SKM-1 (cell line): Measurements from ENCODE around the gene STIP1.

Experiments used
- DNase-seq: peaks from one replicate; lab custom pipeline; 2025; ENCODE audit not compliant: unreplicated experiment; lab: John Stamatoyannopoulos, UW

The STIP1 gene

DNA sequence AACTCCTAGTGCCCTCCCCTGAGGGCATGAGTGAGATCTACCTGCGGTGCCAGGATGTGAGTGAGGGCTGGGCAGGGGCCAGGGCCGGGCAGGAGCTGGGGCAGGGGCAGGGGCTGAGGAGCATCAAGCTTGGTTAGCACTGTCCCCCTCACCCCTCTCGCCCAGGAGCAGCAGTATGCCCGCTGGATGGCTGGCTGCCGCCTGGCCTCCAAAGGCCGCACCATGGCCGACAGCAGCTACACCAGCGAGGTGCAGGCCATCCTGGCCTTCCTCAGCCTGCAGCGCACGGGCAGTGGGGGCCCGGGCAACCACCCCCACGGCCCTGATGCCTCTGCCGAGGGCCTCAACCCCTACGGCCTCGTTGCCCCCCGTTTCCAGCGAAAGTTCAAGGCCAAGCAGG, 34.3 kb downstream of the STIP1 start:
- no peak for DNase-seq

DNA sequence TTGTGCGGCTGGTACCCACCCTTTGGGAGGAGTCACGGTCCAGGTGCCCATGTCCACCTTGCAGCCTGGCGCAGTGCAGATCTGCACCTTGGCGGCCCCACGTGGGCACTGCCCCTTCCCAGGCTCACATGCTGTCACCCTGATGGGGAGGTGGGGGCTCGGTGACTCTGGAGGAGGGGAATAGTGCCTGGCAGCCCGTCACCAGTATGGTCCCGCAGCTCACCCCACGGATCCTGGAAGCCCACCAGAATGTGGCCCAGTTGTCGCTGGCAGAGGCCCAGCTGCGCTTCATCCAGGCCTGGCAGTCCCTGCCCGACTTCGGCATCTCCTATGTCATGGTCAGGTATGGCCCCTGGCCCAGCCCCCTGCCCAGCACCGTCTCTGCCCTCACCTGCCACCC, 34.8 kb downstream of the STIP1 start:
- DNase-seq = no peak

DNA sequence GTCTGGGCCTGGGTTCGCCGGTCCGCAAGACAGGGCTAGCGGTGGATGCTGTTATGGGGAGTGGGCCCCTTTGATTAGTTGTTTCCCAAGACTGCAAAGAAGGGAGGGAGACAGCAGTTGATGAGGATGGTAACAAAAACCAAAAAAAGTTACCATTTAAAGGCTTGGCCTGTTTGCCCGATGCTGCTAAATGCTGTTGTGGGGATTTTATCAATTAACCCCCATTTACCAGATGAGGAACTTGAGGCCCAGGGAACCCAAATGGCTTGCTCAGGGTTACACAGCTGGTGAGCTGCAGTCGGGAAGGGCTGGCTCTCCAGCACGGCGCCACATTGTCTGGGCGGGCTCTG, 36.7 kb downstream of the STIP1 start:
- DNase-seq = no peak

DNA sequence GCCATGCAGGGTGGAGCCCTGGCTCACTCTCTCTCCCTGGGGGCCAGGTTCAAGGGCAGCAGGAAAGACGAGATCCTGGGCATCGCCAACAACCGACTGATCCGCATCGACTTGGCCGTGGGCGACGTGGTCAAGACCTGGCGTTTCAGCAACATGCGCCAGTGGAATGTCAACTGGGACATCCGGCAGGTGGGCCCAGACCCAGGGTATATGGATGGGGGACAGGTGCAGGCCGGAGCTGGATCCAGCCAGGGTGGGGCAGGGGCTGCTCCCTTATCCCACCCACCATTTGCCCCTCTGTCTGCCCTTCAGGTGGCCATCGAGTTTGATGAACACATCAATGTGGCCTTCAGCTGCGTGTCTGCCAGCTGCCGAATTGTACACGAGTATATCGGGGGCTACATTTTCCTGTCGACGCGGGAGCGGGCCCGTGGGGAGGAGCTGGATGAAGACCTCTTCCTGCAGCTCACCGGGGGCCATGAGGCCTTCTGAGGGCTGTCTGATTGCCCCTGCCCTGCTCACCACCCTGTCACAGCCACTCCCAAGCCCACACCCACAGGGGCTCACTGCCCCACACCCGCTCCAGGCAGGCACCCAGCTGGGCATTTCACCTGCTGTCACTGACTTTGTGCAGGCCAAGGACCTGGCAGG, 37.2 kb downstream of the STIP1 start:
- no peak for DNase-seq

DNA sequence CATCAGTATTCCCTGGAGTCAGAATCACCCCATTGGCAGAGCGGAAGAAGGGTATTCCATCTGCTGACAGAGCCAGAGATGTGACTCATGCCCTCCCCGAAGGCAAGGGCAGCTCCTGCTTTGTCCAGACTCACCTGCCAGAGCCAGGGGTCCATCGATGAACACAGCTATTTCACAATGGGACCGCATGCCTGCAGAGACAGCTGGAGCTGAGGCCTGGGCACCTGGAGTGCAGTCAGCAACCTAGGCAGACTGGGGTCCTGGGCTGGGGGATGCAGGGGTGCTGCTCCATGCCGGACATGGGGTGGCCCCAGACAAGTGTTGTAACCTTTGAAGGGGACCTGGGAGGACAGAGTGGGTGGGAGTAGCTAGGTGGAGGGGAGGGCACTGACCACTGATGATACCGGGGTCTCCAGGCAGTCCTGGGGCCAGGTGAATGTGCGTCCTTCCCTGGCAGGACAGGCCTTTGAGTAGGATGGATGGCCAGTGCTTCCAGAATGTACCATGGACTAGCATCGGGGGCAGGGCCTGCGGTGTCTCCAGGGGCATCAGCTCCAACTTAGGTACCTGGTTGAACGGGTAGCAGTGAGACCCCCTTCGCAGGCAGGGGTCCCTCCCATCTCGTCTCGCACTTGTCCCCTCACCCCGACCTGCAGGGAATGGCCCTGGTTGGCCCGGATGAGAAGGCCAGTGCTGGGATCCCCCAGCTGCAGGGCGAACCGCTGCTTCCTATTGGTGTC, 38.4 kb downstream of the STIP1 start:
- DNase-seq = no peak

DNA sequence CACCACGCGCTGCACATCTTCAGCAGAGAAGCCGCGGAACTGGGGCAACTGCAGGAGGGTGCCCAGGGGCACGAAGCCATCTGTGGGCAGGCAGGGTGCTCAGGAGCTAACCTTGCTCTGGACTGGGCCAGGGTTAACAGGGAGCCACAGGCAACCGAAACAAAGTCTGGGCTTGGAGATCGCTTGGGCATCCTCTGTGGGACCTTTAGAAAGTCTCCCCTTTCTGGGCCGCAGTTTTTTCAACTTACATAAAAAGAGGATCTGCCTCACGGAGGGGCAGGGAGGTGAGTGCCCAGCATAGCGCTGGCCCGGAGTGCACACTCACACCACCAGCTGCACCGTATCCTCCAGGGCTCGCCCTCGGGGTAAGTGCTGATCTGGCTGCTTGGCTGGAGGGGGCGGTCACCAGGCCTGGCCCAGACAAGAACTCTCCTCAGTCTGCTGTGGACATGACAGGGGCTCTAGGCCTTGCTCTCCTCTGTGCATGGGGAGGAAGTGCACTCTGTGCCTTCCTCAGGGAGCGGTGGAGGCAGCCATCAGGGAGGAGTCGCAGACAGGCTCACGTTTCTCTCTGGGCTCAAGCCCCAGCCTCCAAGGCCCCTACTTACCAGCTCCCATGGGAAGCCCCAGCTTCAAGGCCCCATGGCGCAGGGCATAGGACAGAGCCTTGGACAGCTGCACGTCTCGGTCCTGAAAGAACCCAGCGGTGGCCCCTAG, 39.1 kb downstream of the STIP1 start:
- no peak for DNase-seq

DNA sequence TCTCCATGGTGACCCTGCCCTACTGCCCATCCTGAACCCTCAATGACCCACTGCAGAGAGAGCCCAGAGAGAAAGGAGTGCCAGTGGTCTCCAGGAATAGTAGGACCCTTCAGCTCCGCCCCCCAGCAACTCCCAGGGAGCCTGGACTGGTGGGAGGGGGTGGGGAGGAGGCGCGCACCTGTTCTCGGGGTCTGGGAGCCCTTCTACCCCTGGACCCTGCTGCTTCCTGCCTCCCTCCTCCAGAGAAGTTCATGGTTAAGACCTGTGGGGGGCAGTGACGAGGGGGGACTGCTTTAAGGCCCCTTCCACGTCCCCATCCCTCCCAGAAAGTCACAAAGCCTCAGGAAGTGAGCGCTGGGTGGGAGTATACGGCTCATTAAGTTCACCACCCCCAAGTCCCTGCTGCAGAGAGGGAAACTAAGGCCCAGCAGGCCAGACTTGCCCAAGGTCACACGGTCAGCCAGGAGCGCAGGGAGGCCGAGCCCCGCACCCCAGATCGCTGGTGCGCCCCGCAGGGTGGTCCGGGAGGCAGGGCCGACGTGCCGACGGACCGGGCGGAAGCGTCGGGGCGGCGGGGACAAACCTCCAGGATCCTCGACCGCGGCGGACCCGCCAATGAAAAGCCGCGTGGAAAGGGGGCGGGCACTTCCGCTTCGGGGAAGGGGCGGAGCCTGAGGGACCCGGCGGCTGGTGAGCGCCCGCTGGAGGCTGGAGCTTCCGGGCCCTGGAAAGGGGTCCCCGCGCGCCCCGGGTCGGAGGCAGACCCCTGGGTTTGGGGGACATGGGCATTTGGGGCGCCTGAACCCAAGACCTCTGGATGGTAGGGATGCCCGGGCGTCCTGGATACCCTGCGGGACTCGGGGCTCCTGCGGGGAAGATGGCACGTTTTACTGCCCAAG, 39.9 kb downstream of the STIP1 start, which contains the start of the genes NUDT22 and TRPT1:
Gene NUDT22 (plus strand): TSS at position 667 of the 899 bp plus-strand sequence. CDS start 379 bp downstream, outside the sequence.
Gene TRPT1 (minus strand): TSS at position 579 of the 899 bp plus-strand sequence. CDS start 326 bp downstream, at position 253.
- peak; percentile 43 for DNase-seq

DNA sequence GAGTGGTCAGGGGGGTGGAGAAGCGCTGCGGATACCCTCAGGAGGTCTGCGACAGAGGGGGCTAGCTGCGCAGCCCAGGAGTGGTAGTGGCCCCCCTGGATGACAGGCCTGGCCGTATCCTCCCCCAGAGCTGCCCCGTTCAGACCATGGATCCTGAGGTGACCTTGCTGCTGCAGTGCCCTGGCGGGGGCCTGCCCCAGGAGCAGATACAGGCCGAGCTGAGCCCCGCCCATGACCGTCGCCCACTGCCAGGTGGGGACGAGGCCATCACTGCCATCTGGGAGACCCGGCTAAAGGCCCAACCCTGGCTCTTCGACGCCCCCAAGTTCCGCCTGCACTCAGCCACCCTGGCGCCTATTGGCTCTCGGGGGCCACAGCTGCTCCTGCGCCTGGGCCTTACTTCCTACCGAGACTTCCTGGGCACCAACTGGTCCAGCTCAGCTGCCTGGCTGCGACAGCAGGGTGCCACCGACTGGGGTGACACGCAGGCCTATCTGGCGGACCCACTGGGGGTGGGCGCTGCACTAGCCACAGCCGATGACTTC, 40.6 kb downstream of the STIP1 start:
- no peak for DNase-seq

DNA sequence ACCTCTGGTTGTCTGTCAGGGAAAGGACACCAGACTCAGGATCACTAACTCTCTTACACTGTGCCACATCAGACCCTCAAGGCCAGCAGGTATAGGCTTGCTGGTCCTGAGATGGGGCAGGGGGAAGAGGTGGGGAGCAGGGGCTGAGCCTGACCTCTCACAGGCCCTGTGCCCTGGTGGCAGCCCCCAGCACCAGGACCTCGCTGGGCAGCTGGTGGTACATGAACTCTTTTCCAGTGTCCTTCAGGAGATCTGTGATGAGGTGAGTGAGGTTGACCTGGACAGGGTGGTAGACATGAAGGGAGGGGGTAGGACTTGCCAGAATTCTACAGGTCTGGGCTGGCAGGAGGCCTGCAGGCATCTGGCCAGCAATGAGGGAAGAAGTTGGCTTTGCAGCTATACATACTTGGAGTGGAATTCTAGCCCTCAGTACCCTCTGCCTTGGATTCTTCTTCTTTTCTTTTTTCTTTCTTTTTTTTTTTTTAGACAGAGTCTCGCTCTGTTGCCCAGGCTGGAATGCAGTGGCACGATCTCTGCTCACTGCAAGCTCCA, 41.5 kb downstream of the STIP1 start:
- DNase-seq = no peak

DNA sequence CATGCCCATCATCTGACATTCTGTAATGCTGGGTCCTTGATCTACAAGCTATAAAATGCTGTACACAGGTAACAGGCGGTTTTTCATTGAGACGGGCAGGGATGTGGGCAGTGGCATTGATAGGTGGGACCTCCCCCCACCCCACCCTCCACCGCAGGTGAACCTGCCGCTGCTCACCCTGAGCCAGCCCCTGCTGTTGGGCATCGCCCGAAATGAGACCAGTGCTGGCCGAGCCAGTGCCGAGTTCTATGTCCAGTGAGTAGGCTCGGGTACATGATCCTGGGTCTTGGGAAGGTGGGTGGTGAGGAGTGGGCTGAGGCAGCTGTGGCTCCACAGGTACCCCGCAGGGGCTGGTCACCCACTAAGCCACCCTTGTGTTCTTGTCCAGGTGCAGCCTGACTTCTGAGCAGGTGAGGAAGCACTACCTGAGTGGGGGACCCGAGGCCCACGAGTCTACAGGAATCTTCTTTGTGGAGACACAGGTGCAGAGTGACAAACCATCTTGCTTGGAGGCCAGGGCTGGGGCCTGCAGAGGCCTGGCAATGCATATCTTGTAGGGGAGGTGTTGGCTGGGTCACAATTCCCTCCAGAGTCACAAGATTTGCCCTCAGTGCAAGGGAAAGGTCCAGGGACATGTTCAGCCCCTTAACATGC, 43.2 kb downstream of the STIP1 start:
- no peak for DNase-seq

DNA sequence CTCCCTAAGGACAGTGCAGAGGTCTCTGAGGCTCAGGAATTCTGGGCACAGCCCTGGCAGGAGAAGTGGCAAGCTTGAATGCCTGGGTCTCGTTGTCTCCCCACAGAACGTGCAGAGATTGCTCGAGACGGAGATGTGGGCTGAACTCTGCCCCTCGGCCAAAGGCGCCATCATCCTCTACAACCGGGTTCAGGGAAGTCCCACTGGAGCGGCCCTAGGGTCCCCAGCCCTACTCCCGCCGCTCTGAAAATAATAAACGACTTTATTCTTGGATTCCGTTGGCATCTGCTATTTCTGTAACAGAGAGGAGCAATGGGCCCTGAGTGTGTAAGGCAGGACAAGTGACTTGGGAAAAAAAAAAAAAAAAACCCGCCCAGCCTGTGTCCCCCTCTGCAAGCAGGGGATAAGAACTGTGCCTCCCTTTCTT, 43.8 kb downstream of the STIP1 start:
- DNase-seq = no peak

DNA sequence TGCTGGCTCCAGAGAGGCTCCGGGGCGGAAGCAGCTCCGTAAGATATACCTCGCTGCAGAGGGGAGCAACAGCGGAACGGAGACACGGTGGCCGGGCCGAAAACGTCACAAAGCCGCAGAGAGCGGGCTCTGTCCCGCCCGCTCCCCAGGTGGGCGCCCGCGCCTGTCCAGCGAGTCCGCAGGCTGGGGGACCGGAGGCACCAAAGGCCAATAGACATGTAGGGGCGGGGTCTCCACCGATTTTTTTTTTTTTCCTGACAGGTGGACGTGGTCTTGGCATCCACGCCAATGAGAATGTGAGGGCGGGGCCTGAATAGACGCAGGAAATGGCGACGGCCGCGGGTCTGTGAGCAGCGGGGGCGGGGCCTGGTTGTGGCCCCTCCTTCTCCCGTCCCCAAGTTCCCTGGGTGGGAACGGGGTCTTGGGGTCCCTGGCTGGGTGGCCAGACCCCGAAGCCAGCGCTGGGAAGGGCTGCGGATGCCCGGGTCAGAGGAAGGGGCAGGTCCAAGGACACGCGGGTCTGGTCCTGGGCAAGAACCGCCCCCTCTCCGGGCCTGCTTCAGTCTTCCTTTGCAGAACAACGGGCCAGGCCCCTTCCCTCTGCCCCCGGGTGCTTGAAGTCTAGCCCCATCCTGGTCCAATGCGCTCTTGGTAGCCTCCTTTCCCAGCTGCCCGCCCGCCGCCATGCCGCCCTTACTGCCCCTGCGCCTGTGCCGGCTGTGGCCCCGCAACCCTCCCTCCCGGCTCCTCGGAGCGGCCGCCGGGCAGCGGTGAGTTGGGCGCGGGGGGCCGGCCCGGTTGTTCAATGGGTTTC, 44.4 kb downstream of the STIP1 start, which contains the start of gene DNAJC4:
Gene DNAJC4 (plus strand): TSS at position 378 of the 814 bp plus-strand sequence. CDS start 307 bp downstream, at position 685.
- DNase-seq = no peak

DNA sequence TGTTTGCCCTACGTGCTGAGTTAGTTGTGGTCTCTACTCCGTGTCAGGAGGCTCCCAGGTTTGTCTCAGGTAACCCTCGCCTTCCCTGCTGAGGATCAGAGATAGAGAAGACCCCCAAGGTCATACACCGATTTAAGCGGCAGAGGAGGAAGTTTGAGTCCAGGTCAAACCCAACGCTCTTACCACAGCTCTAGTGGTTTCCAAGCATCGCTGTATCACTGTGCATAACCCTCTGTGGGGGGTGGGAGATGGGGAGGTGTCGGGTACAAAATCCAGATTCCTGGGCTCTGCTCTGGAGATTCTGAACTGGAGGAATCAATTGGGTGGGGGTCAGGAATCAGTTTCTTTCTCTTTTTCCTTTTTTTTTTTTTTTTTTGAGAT, 45.0 kb downstream of the STIP1 start:
- no peak for DNase-seq

DNA sequence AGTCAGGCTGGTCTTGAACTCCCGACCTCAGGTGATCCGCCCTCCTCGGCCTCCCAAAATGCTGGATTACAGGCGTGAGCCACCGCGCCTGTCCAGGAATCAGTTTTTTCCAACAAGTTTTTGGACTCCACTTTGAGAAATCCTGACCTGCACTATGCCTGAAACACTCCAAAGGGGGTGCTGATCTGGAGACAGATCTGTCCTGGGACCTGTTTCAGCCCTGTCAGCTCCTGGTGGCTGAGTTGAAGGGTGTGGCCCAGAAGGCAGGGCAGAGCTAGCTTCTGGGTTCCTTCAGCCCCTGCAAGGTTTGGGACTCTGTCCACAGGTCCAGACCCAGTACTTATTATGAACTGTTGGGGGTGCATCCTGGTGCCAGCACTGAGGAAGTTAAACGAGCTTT, 45.6 kb downstream of the STIP1 start:
- no peak for DNase-seq

DNA sequence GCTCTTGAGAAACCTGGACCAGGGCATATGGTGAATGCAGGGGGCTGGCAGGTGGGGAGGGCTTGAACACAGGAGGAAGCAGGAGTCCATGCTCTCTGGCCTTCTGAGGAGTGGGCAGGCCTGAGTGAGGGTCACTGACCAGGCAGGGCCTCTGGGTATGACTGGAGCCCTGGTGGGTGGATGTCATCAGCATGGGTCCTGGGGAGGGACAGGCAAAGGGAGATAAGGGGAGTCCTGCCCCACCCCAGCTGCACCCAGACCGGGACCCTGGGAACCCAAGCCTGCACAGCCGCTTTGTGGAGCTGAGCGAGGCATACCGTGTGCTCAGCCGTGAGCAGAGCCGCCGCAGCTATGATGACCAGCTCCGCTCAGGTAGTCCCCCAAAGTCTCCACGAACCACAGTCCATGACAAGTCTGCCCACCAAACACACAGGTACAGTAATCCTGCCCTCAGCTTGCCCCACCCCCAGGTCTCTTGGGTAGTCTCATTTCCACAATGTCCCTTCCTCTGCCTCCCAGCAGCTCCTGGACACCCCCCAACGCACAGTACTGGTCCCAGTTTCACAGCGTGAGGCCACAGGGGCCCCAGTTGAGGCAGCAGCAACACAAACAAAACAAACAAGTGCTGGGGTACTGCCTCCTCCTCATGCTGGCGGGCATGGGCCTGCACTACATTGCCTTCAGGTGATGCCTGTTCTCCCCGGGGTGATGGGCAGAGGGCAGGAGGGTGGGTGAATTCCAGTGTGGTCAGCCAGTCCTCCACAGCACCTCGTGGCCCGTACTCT, 46.4 kb downstream of the STIP1 start:
- no peak for DNase-seq

DNA sequence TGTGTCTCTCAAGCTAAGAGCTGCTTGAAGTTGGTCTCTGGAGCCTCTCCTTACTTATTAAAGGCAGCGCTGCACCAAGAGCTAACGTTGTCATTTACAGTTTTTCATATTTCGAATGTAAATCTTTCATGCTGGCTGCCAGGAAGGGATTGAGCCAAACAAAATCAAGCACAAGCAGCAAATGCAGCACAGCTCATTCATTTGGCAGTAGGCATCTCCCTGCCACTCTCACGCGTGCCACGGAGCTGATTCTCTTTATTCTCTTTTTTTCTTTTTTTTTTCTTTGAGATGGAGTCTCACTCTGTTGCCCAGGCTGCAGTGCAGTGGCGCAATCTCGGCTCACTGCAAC, 47.0 kb downstream of the STIP1 start:
- no peak for DNase-seq

DNA sequence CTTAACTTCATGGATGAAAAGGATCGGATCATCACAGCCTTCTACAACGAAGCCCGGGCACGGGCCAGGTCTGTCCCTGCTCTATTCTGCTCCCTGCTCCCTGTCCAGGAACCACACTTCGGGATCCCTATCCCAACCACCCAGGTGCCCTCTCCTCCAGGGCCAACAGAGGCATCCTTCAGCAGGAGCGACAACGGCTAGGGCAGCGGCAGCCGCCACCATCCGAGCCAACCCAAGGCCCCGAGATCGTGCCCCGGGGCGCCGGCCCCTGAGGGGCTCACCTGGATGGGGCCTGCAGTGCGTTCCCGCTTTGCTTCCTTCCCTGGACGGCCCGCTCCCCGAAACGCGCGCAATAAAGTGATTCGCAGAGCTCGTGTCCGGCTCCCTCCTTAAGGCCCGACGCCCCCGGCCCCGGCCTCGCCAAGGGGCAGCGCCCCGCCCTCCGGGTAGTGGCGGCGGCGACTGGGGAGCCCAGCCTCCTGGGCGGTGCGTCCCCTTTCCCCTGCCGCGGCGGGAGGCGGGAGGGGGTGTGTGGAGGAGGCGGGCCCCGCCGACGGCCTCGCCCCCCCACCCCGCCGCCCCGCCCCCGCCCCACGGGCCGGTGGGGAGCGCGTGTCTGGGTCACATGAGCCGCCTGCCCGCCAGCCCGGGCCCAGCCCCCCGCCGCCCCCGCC, 48.1 kb downstream of the STIP1 start, which contains the start of gene VEGFB:
Gene VEGFB (plus strand): TSS at position 672 of the 674 bp plus-strand sequence. CDS start 250 bp downstream, outside the sequence.
- DNase-seq = no peak
